HG02763 (cell line): ENCODE data around the gene PRTG.
"Not testable (repeated sequence)": the region's sequence is repeated elsewhere in the genome, so short reads cannot be mapped to it uniquely, and the experiment has no call there.

Experiments
- ATAC-seq: cut with Tn5 transposase; IDR thresholded peaks from one replicate; pipeline ENCODE4 v1.9.1; 2021; ENCODE audit warnings: mild to moderate bottlenecking, moderate library complexity; ENCODE audit not compliant: unreplicated experiment

Gene PRTG

GRCh38 chr15:55742927-55743728 is at the start of gene PRTG:
PRTG (minus strand) TSS chr15:55743152; CDS start chr15:55742931, 221 bp downstream.
- ATAC-seq = no peak

GRCh38 chr15:55791551-55792400 is 48.8 kb upstream of the PRTG start:
- ATAC-seq = no peak

GRCh38 chr15:55789066-55789660 is 46.2 kb upstream of the PRTG start:
- ATAC-seq = no peak

GRCh38 chr15:55786341-55786740 is 43.4 kb upstream of the PRTG start:
- no peak for ATAC-seq

GRCh38 chr15:55785593-55785992 is 42.6 kb upstream of the PRTG start:
- not testable (repeated sequence) for ATAC-seq

- no peak for ATAC-seq
These were observed 41.3 kb upstream of the PRTG start for GRCh38 chr15:55784286-55784685.

GRCh38 chr15:55782901-55783300 is 39.9 kb upstream of the PRTG start:
- no peak for ATAC-seq

- ATAC-seq = no peak
These were observed 37.3 kb upstream of the PRTG start for GRCh38 chr15:55780292-55780691.

- no peak for ATAC-seq
These were observed 36.0 kb upstream of the PRTG start for GRCh38 chr15:55778932-55779331.

GRCh38 chr15:55775316-55775715 is 32.4 kb upstream of the PRTG start:
- no peak for ATAC-seq

- peak; percentile 56 for ATAC-seq
These were observed 31.4 kb upstream of the PRTG start for GRCh38 chr15:55774113-55774970.

- no peak for ATAC-seq
These were observed 27.9 kb upstream of the PRTG start for GRCh38 chr15:55770806-55771205.

GRCh38 chr15:55770261-55770660 is 27.3 kb upstream of the PRTG start:
- ATAC-seq = no peak

- no peak for ATAC-seq
These were observed 25.8 kb upstream of the PRTG start for GRCh38 chr15:55768670-55769185.

GRCh38 chr15:55766676-55767075 is 23.7 kb upstream of the PRTG start:
- no peak for ATAC-seq

GRCh38 chr15:55764398-55764797 is 21.4 kb upstream of the PRTG start:
- ATAC-seq = no peak

- no peak for ATAC-seq
These were observed 15.6 kb upstream of the PRTG start for GRCh38 chr15:55758580-55758986.

- ATAC-seq = not testable (repeated sequence)
These were observed 10.5 kb upstream of the PRTG start for GRCh38 chr15:55753433-55753832.

GRCh38 chr15:55750706-55751105 is 7.8 kb upstream of the PRTG start:
- no peak for ATAC-seq
